Stomach (tissue), 9 donors: ENCODE measurements around the gene TRIM9. TPM values are rescaled to one million over a fixed set of nuclear protein-coding genes. Genes with fewer than 3 reads are reported as not detected.

ENCODE experiments used
- DNase-seq, 2 donors: peaks; one replicate each; pipeline versions ENCODE4 v3.0.0 to v3.0.0-alpha.2; 2013 to 2019
- H3K27ac ChIP-seq, 5 donors: fragments of 200-600 bp in 4 of 5; sonication (generic) in 4 of 5; one replicate each; pipeline ENCODE4 v1.5.1; 2013 to 2019; ENCODE audit warnings: mild to moderate bottlenecking in 1 of 5, moderate library complexity in 1 of 5
- H3K27me3 ChIP-seq, 3 donors: fragments of 200-600 bp; sonication (generic); one replicate each; pipeline ENCODE4 v1.5.1; 2017 to 2019; ENCODE audit warnings: mixed run types in 1 of 3
- H3K36me3 ChIP-seq, 4 donors: fragments of 200-600 bp; sonication (generic); 1 replicate in 3 of 4; 2 replicates in 1 of 4; pipeline ENCODE4 v1.5.1; 2016 to 2019
- H3K4me1 ChIP-seq, 4 donors: fragments of 200-600 bp; sonication (generic); one replicate each; pipeline ENCODE4 v1.5.1; 2016 to 2019
- H3K4me3 ChIP-seq, 4 donors: fragments of 200-600 bp; sonication (generic) in 3 of 4; one replicate each; pipeline ENCODE4 v1.5.1; 2016 to 2019; ENCODE audit warnings: mild to moderate bottlenecking in 1 of 4
- H3K9me3 ChIP-seq, 4 donors: fragments of 200-600 bp; sonication (generic); one replicate each; pipeline ENCODE4 v1.5.1; 2016 to 2019
- EP300 ChIP-seq: sonication (generic); formaldehyde crosslinking; IDR thresholded peaks from one replicate; pipeline ENCODE4 v1.6.1; 2017; ENCODE audit warnings: antibody characterized with exemption
- POLR2A ChIP-seq, 4 donors: fragments of 450-650 bp; IDR thresholded peaks; one replicate each; pipeline ENCODE4 v1.6.1; 2016; ENCODE audit warnings: antibody characterized with exemption in 4 of 4, control low read depth in 2 of 4, mild to moderate bottlenecking in 1 of 4, moderate library complexity in 1 of 4
- POLR2AphosphoS5 ChIP-seq, 3 donors: sonication (generic); formaldehyde crosslinking; IDR thresholded peaks; one replicate each; pipeline ENCODE4 v1.6.1; 2016; ENCODE audit warnings: antibody characterized with exemption in 3 of 3
- WGBS, 5 donors: extraction: QIAGEN DNeasy Blood & Tissue Kit in 3 of 5; methylation state at CpG; one replicate each; pipeline versions ENCODE4 v1.1.5 to v1.1.7; 2013 to 2018; 5-methylcytosine and 5-hydroxymethylcytosine counted together
- intact Hi-C: fragments of 100-400 bp; cut with DNase I; formaldehyde crosslinking; loops from one replicate; pipeline ENCODE4 v1.15.1; 2023; ENCODE audit warnings: low total_unique reads
- polyA plus RNA-seq, 3 donors: library from polyadenylated mRNA; stranded (reverse); fragments of 200-250 nt; gene quantifications; one replicate each; pipeline ENCODE4 v1.2.3, GENCODE V29; 2013
- total RNA-seq, 5 donors: library from RNA; depleted of rRNA; stranded (reverse); fragments of >200 nt; gene quantifications; one replicate each; pipeline versions ENCODE4 v1.1.0 to v1.2.3, GENCODE V29; 2014 to 2016
- TF ChIP-seq, protein P1 (sequence below), 7 experiments: fragments of 450-650 bp in 4 of 7; fragments of 200-600 bp in 3 of 7; sonication (generic) in 3 of 7; IDR thresholded peaks; one replicate each; pipeline ENCODE4 v1.5.1; 2016 to 2019; ENCODE audit warnings: antibody characterized with exemption in 7 of 7, control low read depth in 2 of 7, mild to moderate bottlenecking in 1 of 7
- donor health status: healthy with polysubstance abuse.
- donor health status: Bipolar disorder and iron deficiency.
- donor health status: healthy.

The TRIM9 gene
- total and polyA plus RNA-seq, 8 donors: 0.45 to 15.1 (median 1.2) TPM

DNA sequence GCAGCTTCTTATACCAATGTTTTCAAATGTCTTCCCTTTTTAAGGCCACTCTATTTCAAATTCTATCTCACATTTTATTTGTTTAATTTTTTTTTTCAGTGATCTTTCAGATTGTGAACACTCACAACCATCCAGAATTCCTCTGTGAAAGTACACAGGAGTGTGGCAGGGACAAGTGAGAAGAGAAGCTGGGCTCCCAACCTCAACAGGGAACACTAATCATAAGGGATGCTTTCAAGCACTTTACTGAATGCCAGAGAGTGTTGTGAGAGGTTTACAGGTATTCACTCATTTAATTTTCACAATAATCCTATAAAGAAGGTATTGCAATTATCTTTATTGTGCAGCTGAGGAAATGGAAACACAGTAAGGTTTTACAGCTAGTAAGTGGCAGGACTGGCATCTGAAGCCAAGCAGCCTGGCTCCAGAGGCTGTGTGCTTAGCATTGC, 90.5 kb downstream of the TRIM9 start:
- Histone ChIP-seq H3K9me3 (no peaks in the 10 kb centered on the region), H3K36me3 (no peaks in the 10 kb centered on the region), H3K4me1 (peaks cover 0 to 11% (median 5%) of the 10 kb centered on the region in 4 donors), H3K27ac (peak overlapping the region in 1 of 5 donors; percentile 34), H3K4me3 (no peak overlapping the region), H3K27me3 (no peaks in the 10 kb centered on the region)
- intact Hi-C loops: no loop called here
- DNase-seq: no peak
- TF ChIP-seq POLR2AphosphoS5 (IDR thresholded peaks at IDR 0.05) (no peak), POLR2A (IDR thresholded peaks at IDR 0.05) (no peak), EP300 (no peak)
- TF ChIP-seq, protein P1, sequence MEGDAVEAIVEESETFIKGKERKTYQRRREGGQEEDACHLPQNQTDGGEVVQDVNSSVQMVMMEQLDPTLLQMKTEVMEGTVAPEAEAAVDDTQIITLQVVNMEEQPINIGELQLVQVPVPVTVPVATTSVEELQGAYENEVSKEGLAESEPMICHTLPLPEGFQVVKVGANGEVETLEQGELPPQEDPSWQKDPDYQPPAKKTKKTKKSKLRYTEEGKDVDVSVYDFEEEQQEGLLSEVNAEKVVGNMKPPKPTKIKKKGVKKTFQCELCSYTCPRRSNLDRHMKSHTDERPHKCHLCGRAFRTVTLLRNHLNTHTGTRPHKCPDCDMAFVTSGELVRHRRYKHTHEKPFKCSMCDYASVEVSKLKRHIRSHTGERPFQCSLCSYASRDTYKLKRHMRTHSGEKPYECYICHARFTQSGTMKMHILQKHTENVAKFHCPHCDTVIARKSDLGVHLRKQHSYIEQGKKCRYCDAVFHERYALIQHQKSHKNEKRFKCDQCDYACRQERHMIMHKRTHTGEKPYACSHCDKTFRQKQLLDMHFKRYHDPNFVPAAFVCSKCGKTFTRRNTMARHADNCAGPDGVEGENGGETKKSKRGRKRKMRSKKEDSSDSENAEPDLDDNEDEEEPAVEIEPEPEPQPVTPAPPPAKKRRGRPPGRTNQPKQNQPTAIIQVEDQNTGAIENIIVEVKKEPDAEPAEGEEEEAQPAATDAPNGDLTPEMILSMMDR (IDR thresholded peaks at IDR 0.05): no peak

DNA sequence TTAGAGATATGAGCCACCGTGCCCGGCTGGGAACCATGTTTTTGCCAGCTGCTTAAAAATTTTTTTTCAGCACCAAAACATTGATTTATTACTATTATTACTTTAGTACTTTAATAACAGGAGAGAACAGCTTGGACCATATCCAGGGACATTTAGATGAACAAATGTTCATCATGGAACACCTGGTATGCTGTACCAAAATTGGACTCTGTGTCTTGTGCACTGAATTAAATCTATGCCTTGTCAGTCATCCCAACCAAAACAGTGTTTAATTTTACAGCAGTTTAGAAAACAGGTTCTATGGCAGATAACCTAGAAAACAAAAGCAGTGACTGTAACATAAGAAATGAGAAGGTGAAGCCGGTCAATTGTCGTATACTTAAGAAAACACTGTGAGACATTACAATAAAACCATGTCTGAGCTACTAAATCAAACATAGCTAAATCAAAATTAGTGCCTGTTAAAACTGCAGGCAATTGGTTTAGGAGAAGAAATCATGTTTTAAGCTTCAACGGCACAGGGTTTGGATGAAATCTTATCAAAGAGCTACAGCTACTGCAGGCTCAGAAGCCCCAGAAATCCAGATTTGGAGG, 92.4 kb downstream of the TRIM9 start:
- Histone ChIP-seq H3K27me3 (no peaks in the 10 kb centered on the region), H3K4me3 (no peak overlapping the region), H3K9me3 (no peaks in the 10 kb centered on the region), H3K4me1 (peaks cover 0 to 11% (median 5%) of the 10 kb centered on the region in 4 donors), H3K27ac (no peak overlapping the region), H3K36me3 (no peaks in the 10 kb centered on the region)
- DNase-seq: no peak
- 73 to 79% (median 77%) methylated on average over 5 of the region's 5 CpGs for WGBS, 5 donors
- TF ChIP-seq POLR2A (IDR thresholded peaks at IDR 0.05) (no peak), EP300 (no peak), POLR2AphosphoS5 (IDR thresholded peaks at IDR 0.05) (no peak)
- TF ChIP-seq, protein P1 (IDR thresholded peaks at IDR 0.05): no peak
- intact Hi-C loops: no loop called here

GRCh38 chr14:51000566-51000965, 94.3 kb downstream of the TRIM9 start:
- Histone ChIP-seq H3K4me1 (peaks cover 0 to 11% (median 5%) of the 10 kb centered on the region in 4 donors), H3K9me3 (no peaks in the 10 kb centered on the region), H3K27me3 (no peaks in the 10 kb centered on the region), H3K36me3 (no peaks in the 10 kb centered on the region), H3K4me3 (no peak overlapping the region), H3K27ac (no peak overlapping the region)
- intact Hi-C loops: no loop called here
- DNase-seq: no peak
- no peak for TF ChIP-seq EP300
- WGBS, 5 donors: 85 to 88% (median 86%) methylated on average over 8 to 9 of the region's 9 CpGs

- H3K36me3 ChIP-seq: no peaks in the 10 kb centered on the region
- no peaks in the 10 kb centered on the region for H3K27me3 ChIP-seq
- H3K4me3 ChIP-seq: no peak overlapping the region
- no peak overlapping the region for H3K27ac ChIP-seq
- no peak for DNase-seq
- H3K4me1 ChIP-seq: peaks cover 0 to 5% (median 2%) of the 10 kb centered on the region in 4 donors
- intact Hi-C loops: no loop called here
- H3K9me3 ChIP-seq: no peaks in the 10 kb centered on the region
- WGBS, 5 donors: 79 to 98% (median 92%) methylated on average over 2 of the region's 2 CpGs
- TF ChIP-seq EP300 (no peak), POLR2A (IDR thresholded peaks at IDR 0.05) (no peak), POLR2AphosphoS5 (IDR thresholded peaks at IDR 0.05) (no peak)
- TF ChIP-seq, protein P1 (IDR thresholded peaks at IDR 0.05): no peak
These were observed 95.2 kb downstream of the TRIM9 start for GRCh38 chr14:50999726-51000125.

DNA sequence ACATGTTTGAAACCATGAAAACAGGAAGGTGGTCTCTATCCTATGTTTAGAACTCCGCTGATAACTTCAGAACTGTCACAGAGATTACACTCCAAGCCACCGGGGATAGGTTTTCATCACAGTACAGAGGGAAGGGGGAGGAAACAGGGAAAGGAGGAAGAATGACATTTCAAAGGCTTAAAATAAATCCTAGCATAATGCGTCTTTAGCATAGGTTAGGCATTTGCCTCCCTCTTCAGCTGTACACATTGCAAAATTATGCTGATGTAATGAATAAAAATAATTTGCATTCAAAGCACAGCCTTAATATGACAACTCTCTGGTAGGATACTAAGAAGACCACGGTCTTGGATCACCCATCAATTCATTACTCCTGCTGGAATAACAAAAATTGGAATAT, 96.3 kb downstream of the TRIM9 start:
- intact Hi-C loops: no loop called here

More for the DNA sequence above, 96.3 kb downstream of the TRIM9 start:
- Histone ChIP-seq H3K27me3 (no peaks in the 10 kb centered on the region), H3K4me1 (no peaks in the 10 kb centered on the region), H3K4me3 (no peak overlapping the region), H3K27ac (no peak overlapping the region), H3K9me3 (no peaks in the 10 kb centered on the region), H3K36me3 (no peaks in the 10 kb centered on the region)
- no peak for DNase-seq
- WGBS, 5 donors: 72 to 77% (median 76%) methylated on average over 4 of the region's 4 CpGs
- TF ChIP-seq EP300 (no peak), POLR2A (IDR thresholded peaks at IDR 0.05) (no peak), POLR2AphosphoS5 (IDR thresholded peaks at IDR 0.05) (no peak)
- TF ChIP-seq, protein P1 (IDR thresholded peaks at IDR 0.05): no peak
